ENCODE measurements around the gene PLXDC2.

The PLXDC2 gene

GRCh38 chr10:20110125-20111100, 294.2 kb downstream of the PLXDC2 start:
- DNase-seq (ENCODE audit: low spot score) = no peak
- TF ChIP-seq CTCF (IDR thresholded peaks at IDR 0.05; ENCODE audit: extremely low read depth, missing control alignments) = no peak

GRCh38 chr10:20114179-20114578, 297.9 kb downstream of the PLXDC2 start:
- no peak for TF ChIP-seq CTCF (IDR thresholded peaks at IDR 0.05; ENCODE audit: extremely low read depth, missing control alignments)
- no peak for DNase-seq (ENCODE audit: low spot score)

GRCh38 chr10:20115894-20116293, 299.7 kb downstream of the PLXDC2 start:
- DNase-seq (ENCODE audit: low spot score) = no peak
- no peak for TF ChIP-seq CTCF (IDR thresholded peaks at IDR 0.05; ENCODE audit: extremely low read depth, missing control alignments)

- no peak for TF ChIP-seq CTCF (IDR thresholded peaks at IDR 0.05; ENCODE audit: extremely low read depth, missing control alignments)
- no peak for DNase-seq (ENCODE audit: low spot score)
Observed at GRCh38 chr10:20117471-20117870, 301.2 kb downstream of the PLXDC2 start.

GRCh38 chr10:20118119-20118518, 301.9 kb downstream of the PLXDC2 start:
- DNase-seq (ENCODE audit: low spot score) = no peak
- no peak for TF ChIP-seq CTCF (IDR thresholded peaks at IDR 0.05; ENCODE audit: extremely low read depth, missing control alignments)

GRCh38 chr10:20128811-20129210, 312.6 kb downstream of the PLXDC2 start:
- no peak for TF ChIP-seq CTCF (IDR thresholded peaks at IDR 0.05; ENCODE audit: extremely low read depth, missing control alignments)
- no peak for DNase-seq (ENCODE audit: low spot score)

GRCh38 chr10:20132816-20133215, 316.6 kb downstream of the PLXDC2 start:
- no peak for TF ChIP-seq CTCF (IDR thresholded peaks at IDR 0.05; ENCODE audit: extremely low read depth, missing control alignments)
- DNase-seq (ENCODE audit: low spot score) = no peak
